Effector memory CD4-positive, alpha-beta T cell (primary cell): ENCODE measurements around the gene ELOB.

Source experiments
- DNase-seq, 3 donors: peaks; one replicate each; pipeline ENCODE4 v3.0.0-alpha.2; 2020
- H3K27ac ChIP-seq: 2 replicates; pipeline ENCODE4 v1.7.0; 2013; ENCODE audit warnings: mild to moderate bottlenecking, low read length, moderate library complexity; ENCODE audit not compliant: insufficient read depth, poor library complexity, severe bottlenecking
- H3K27me3 ChIP-seq: replicated peaks from 2 replicates; pipeline ENCODE4 v1.7.0; 2013; ENCODE audit warnings: mild to moderate bottlenecking, low read length; ENCODE audit not compliant: insufficient read depth, control insufficient read depth, poor library complexity, severe bottlenecking
- H3K36me3 ChIP-seq: 2 replicates; pipeline ENCODE4 v1.7.0; 2013; ENCODE audit warnings: mild to moderate bottlenecking, low read length, moderate library complexity; ENCODE audit not compliant: control insufficient read depth, insufficient read depth
- H3K4me1 ChIP-seq: 2 replicates; pipeline ENCODE4 v1.7.0; 2013; ENCODE audit warnings: low read length, mild to moderate bottlenecking; ENCODE audit not compliant: control insufficient read depth, insufficient read depth, poor library complexity, severe bottlenecking
- H3K4me3 ChIP-seq: 2 replicates; pipeline ENCODE4 v1.7.0; 2013; ENCODE audit warnings: low read length, low read depth, mild to moderate bottlenecking; ENCODE audit not compliant: insufficient read depth, poor library complexity, severe bottlenecking
- H3K9me3 ChIP-seq: 2 replicates; pipeline ENCODE4 v1.7.0; 2013; ENCODE audit warnings: mild to moderate bottlenecking, low read length, moderate library complexity; ENCODE audit not compliant: control insufficient read depth

ELOB gene

GRCh38 chr16:2784358-2785100 lies 7.4 kb upstream of the ELOB start:
- Histone ChIP-seq H3K9me3 (no peaks in the 10 kb centered on the region), H3K4me3 (peak overlapping the region; percentile 66), H3K36me3 (no peaks in the 10 kb centered on the region), H3K27me3 (no peaks in the 10 kb centered on the region), H3K27ac (no peak overlapping the region), H3K4me1 (peaks cover 18% of the 10 kb centered on the region)
- no peak for DNase-seq

- DNase-seq, result no peak
- Histone ChIP-seq H3K4me1 (peaks cover 18% of the 10 kb centered on the region), H3K27me3 (no peaks in the 10 kb centered on the region), H3K9me3 (no peaks in the 10 kb centered on the region), H3K4me3 (no peak overlapping the region), H3K36me3 (no peaks in the 10 kb centered on the region), H3K27ac (no peak overlapping the region)
These were observed 6.7 kb upstream of the ELOB start for GRCh38 chr16:2783581-2784357.

- Histone ChIP-seq H3K36me3 (no peaks in the 10 kb centered on the region), H3K27ac (no peak overlapping the region), H3K4me3 (no peak overlapping the region), H3K27me3 (no peaks in the 10 kb centered on the region), H3K4me1 (peaks cover 26% of the 10 kb centered on the region), H3K9me3 (no peaks in the 10 kb centered on the region)
- DNase-seq, result no peak
These were observed 5.7 kb upstream of the ELOB start for GRCh38 chr16:2782583-2783351.

- Histone ChIP-seq H3K36me3 (no peaks in the 10 kb centered on the region), H3K27me3 (no peaks in the 10 kb centered on the region), H3K4me1 (peaks cover 23% of the 10 kb centered on the region), H3K27ac (no peak overlapping the region), H3K9me3 (no peaks in the 10 kb centered on the region), H3K4me3 (no peak overlapping the region)
- no peak for DNase-seq
These were observed 3.2 kb upstream of the ELOB start for GRCh38 chr16:2779978-2780898.

GRCh38 chr16:2779151-2779920 lies 2.3 kb upstream of the ELOB start:
- Histone ChIP-seq H3K27me3 (no peaks in the 10 kb centered on the region), H3K4me3 (no peak overlapping the region), H3K27ac (no peak overlapping the region), H3K9me3 (no peaks in the 10 kb centered on the region), H3K4me1 (peaks cover 22% of the 10 kb centered on the region), H3K36me3 (no peaks in the 10 kb centered on the region)
- no peak for DNase-seq

GRCh38 chr16:2778630-2778958 lies 1.5 kb upstream of the ELOB start:
- Histone ChIP-seq H3K9me3 (no peaks in the 10 kb centered on the region), H3K27ac (peak overlapping the region; percentile 99), H3K36me3 (peaks cover 4% of the 10 kb centered on the region), H3K4me1 (peaks cover 22% of the 10 kb centered on the region), H3K27me3 (no peaks in the 10 kb centered on the region), H3K4me3 (peak overlapping the region; percentile 94)
- no peak for DNase-seq

GRCh38 chr16:2777903-2778629 lies 986 bp upstream of the ELOB start:
- DNase-seq, result no peak
- peak overlapping the region; percentile 99 for H3K27ac ChIP-seq
- H3K4me1 ChIP-seq, result peaks cover 22% of the 10 kb centered on the region
- peak overlapping the region; percentile 94 for H3K4me3 ChIP-seq
- no peaks in the 10 kb centered on the region for H3K9me3 ChIP-seq
- H3K36me3 ChIP-seq, result peaks cover 9% of the 10 kb centered on the region
- H3K27me3 ChIP-seq, result no peaks in the 10 kb centered on the region

GRCh38 chr16:2776500-2777139 lies 460 bp downstream of the ELOB start:
- Histone ChIP-seq H3K9me3 (no peaks in the 10 kb centered on the region), H3K27me3 (no peaks in the 10 kb centered on the region), H3K36me3 (peaks cover 20% of the 10 kb centered on the region), H3K4me1 (peaks cover 22% of the 10 kb centered on the region), H3K4me3 (peak overlapping the region; percentile 85), H3K27ac (peak overlapping the region; percentile 67)
- DNase-seq, result peak in 1 of 3 donors; percentile 26
